GM19397 (cell line): ENCODE results near the gene ABTB1.
A peak's percentile ranks its signal among the peaks of the same experiment; 100 is the strongest.
"Not testable (repeated sequence)": the region's sequence is repeated elsewhere in the genome, so short reads cannot be mapped to it uniquely, and the experiment has no call there.

Source experiments
- ATAC-seq: cut with Tn5 transposase; IDR thresholded peaks from one replicate; pipeline ENCODE4 v1.9.1; 2021; ENCODE audit warnings: mild to moderate bottlenecking, moderate library complexity; ENCODE audit not compliant: unreplicated experiment

Gene ABTB1

GRCh38 chr3:127670761-127671522 lies 1.8 kb upstream of the ABTB1 start:
- ATAC-seq: no peak

- ATAC-seq: peak; percentile 15
Observed at GRCh38 chr3:127671523-127672428, 976 bp upstream of the ABTB1 start.

- peak; percentile 38 for ATAC-seq
Observed at GRCh38 chr3:127673191-127674100, 694 bp downstream of the ABTB1 start.

- no peak for ATAC-seq
Observed at GRCh38 chr3:127674101-127674721, 1.5 kb downstream of the ABTB1 start.

GRCh38 chr3:127674790-127675189 lies 2.0 kb downstream of the ABTB1 start:
- no peak for ATAC-seq

- no peak for ATAC-seq
Observed at GRCh38 chr3:127675651-127676391, 3.1 kb downstream of the ABTB1 start.

- ATAC-seq: no peak
Observed at GRCh38 chr3:127676456-127676855, 3.7 kb downstream of the ABTB1 start.

GRCh38 chr3:127676921-127677351 lies 4.2 kb downstream of the ABTB1 start:
- no peak for ATAC-seq

- no peak for ATAC-seq
Observed at GRCh38 chr3:127677541-127678314, 5.0 kb downstream of the ABTB1 start.

GRCh38 chr3:127678315-127678599 lies 5.5 kb downstream of the ABTB1 start:
- ATAC-seq: no peak

GRCh38 chr3:127678611-127679533 lies 6.1 kb downstream of the ABTB1 start:
- ATAC-seq: no peak

GRCh38 chr3:127679534-127680145 lies 6.9 kb downstream of the ABTB1 start:
- no peak for ATAC-seq

GRCh38 chr3:127680146-127680661 lies 7.5 kb downstream of the ABTB1 start:
- ATAC-seq: no peak

- no peak for ATAC-seq
Observed at GRCh38 chr3:127680798-127681221, 8.1 kb downstream of the ABTB1 start.

GRCh38 chr3:127682175-127682554 lies 9.4 kb downstream of the ABTB1 start:
- not testable (repeated sequence) for ATAC-seq

- no peak for ATAC-seq
Observed at GRCh38 chr3:127682561-127682960, 9.8 kb downstream of the ABTB1 start.
